Measurements from ENCODE around the gene UCKL1.
A peak's percentile ranks its signal among the peaks of the same experiment; 100 is the strongest.

UCKL1 gene

DNA sequence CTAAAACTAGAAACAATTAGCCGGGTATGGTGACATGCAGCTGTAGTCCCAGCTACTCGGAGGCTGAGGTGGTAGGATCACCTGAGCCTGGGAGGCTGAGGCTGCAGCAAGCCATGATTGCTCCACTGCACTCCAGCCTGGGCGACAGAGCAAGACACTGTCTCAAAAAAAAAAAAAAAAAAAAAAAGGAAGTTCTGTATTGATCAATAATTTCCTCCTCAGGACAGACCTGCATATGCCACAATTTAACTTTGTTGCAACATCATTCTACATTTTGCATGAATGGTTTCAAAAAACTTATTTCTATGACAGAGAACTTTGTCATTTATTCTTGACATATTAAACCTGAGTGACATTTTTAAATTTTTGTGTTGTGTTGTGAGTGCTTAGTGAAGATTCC, 55.8 kb downstream of the UCKL1 start:
- Histone ChIP-seq H3K27ac (replicated peaks) (peak overlapping the region; percentile 88), H3K4me3 (replicated peaks; ENCODE audit: insufficient read depth, low read length) (no peak overlapping the region; the same call in 1 of the 2 replicates)
- TF ChIP-seq, protein P1, sequence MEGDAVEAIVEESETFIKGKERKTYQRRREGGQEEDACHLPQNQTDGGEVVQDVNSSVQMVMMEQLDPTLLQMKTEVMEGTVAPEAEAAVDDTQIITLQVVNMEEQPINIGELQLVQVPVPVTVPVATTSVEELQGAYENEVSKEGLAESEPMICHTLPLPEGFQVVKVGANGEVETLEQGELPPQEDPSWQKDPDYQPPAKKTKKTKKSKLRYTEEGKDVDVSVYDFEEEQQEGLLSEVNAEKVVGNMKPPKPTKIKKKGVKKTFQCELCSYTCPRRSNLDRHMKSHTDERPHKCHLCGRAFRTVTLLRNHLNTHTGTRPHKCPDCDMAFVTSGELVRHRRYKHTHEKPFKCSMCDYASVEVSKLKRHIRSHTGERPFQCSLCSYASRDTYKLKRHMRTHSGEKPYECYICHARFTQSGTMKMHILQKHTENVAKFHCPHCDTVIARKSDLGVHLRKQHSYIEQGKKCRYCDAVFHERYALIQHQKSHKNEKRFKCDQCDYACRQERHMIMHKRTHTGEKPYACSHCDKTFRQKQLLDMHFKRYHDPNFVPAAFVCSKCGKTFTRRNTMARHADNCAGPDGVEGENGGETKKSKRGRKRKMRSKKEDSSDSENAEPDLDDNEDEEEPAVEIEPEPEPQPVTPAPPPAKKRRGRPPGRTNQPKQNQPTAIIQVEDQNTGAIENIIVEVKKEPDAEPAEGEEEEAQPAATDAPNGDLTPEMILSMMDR (IDR thresholded peaks at IDR 0.05; ENCODE audit: insufficient read depth, low read length), result no peak
- TF ChIP-seq SPI1 (IDR thresholded peaks at IDR 0.05; ENCODE audit: borderline replicate concordance, low read depth), result peak; percentile 36; the same call in 1 of the 2 replicates

DNA sequence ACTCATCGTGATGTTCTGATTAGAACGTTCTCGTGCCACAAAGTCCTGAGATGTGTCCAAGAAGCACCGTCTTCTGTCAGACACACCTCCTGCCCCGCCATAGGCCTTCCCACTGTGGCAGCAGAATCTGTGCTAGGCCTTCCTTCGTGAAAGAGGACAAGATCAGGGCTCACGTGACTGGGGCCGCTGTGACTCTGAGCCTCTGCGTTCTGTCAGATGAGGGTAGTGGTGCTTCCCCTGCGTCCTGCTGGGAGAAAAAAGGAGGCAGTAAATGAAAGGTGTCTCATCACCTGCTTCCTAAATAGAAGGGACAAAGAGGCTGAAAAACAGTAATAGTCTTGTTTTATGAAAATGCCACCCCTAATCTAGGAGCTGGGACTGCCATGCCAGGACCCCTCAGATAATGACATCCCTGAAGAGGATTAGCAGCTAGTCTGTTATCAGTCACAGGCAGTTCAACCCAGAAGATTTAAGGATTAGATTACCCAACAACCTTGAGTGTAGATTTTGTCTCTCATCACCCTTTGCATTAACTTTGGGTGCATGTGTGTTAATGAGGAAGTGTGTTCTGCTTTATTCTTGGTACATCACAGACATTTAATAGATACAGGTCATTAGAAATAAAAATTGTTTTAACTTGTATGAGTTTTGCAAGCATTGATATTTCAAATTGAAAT, 57.2 kb downstream of the UCKL1 start:
- TF ChIP-seq POLR2AphosphoS5 (IDR thresholded peaks at IDR 0.05; ENCODE audit: low read depth), result peak; percentile 42; the same call in 1 of the 2 replicates
- TF ChIP-seq SPI1 (IDR thresholded peaks at IDR 0.05; ENCODE audit: borderline replicate concordance, low read depth), result peak; percentile 92
- TF ChIP-seq, protein P1 (IDR thresholded peaks at IDR 0.05; ENCODE audit: insufficient read depth, low read length), result no peak
- TF ChIP-seq GABPA (IDR thresholded peaks at IDR 0.05; ENCODE audit: low read depth), result no peak
- TF ChIP-seq, protein P2, sequence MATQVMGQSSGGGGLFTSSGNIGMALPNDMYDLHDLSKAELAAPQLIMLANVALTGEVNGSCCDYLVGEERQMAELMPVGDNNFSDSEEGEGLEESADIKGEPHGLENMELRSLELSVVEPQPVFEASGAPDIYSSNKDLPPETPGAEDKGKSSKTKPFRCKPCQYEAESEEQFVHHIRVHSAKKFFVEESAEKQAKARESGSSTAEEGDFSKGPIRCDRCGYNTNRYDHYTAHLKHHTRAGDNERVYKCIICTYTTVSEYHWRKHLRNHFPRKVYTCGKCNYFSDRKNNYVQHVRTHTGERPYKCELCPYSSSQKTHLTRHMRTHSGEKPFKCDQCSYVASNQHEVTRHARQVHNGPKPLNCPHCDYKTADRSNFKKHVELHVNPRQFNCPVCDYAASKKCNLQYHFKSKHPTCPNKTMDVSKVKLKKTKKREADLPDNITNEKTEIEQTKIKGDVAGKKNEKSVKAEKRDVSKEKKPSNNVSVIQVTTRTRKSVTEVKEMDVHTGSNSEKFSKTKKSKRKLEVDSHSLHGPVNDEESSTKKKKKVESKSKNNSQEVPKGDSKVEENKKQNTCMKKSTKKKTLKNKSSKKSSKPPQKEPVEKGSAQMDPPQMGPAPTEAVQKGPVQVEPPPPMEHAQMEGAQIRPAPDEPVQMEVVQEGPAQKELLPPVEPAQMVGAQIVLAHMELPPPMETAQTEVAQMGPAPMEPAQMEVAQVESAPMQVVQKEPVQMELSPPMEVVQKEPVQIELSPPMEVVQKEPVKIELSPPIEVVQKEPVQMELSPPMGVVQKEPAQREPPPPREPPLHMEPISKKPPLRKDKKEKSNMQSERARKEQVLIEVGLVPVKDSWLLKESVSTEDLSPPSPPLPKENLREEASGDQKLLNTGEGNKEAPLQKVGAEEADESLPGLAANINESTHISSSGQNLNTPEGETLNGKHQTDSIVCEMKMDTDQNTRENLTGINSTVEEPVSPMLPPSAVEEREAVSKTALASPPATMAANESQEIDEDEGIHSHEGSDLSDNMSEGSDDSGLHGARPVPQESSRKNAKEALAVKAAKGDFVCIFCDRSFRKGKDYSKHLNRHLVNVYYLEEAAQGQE (IDR thresholded peaks at IDR 0.05; ENCODE audit: insufficient replicate concordance, low read depth), result no peak
- Histone ChIP-seq H3K27me3 (ENCODE audit: insufficient read depth, poor library complexity, severe bottlenecking) (no peaks in the 10 kb centered on the region), H3K27ac (replicated peaks) (peak overlapping the region; percentile 86), H3K4me3 (replicated peaks; ENCODE audit: insufficient read depth, low read length) (no peak overlapping the region)
- DNase-seq (ENCODE audit: low read depth in 1 of 2, low spot score in 1 of 2), result peak; percentile 55 to 81

More for the DNA sequence above, 55.8 kb downstream of the UCKL1 start:
- no peaks in the 10 kb centered on the region for H3K27me3 ChIP-seq (ENCODE audit: insufficient read depth, poor library complexity, severe bottlenecking)
- peak; percentile 84 to 89 for DNase-seq (ENCODE audit: low read depth in 1 of 2, low spot score in 1 of 2)

DNA sequence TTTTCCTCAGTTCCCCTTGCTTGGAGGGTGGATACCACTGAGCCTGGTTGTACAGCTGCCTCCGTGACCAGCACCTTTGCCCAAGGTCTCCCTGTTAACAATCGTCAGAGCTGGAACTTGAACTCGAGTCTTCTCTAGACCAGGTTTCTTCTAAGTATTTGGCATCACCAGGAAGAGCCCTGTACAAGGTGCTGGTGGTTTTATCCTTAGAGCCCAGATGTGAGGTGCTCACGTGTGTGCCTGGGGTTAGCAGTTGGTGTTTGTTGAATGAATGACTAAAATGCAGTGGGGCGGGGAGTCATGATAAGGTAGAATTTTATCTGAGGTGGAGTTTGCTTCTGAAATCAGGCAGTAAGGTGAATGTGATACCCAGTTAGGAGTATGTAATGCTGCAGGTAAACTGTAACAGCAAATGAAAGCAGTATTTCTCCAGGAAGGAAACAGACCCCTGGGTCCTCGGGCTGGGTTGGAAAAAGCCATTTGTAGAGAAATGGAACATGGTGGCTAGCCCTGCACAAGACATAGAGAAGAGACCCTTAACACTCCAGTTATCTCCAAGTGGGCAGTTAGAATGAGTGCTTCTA, 58.1 kb downstream of the UCKL1 start:
- TF ChIP-seq SPI1 (IDR thresholded peaks at IDR 0.05; ENCODE audit: borderline replicate concordance, low read depth), result no peak
- TF ChIP-seq, protein P2 (IDR thresholded peaks at IDR 0.05; ENCODE audit: insufficient replicate concordance, low read depth), result no peak
- TF ChIP-seq, protein P1 (IDR thresholded peaks at IDR 0.05; ENCODE audit: insufficient read depth, low read length), result no peak
- TF ChIP-seq GABPA (IDR thresholded peaks at IDR 0.05; ENCODE audit: low read depth), result no peak
- TF ChIP-seq POLR2AphosphoS5 (IDR thresholded peaks at IDR 0.05; ENCODE audit: low read depth), result no peak
- no peaks in the 10 kb centered on the region for H3K27me3 ChIP-seq (ENCODE audit: insufficient read depth, poor library complexity, severe bottlenecking)
- peak overlapping the region; percentile 86 for H3K27ac ChIP-seq (replicated peaks)
- no peak for DNase-seq (ENCODE audit: low read depth in 1 of 2, low spot score in 1 of 2)
- no peak overlapping the region; the same call in 1 of the 2 replicates for H3K4me3 ChIP-seq (replicated peaks; ENCODE audit: insufficient read depth, low read length)
